GM19452 (cell line): Measurements from ENCODE around the gene MFF.

ENCODE experiments used
- ATAC-seq: cut with Tn5 transposase; IDR thresholded peaks from one replicate; pipeline ENCODE4 v1.9.1; 2021; ENCODE audit not compliant: unreplicated experiment

Gene MFF, protein sequence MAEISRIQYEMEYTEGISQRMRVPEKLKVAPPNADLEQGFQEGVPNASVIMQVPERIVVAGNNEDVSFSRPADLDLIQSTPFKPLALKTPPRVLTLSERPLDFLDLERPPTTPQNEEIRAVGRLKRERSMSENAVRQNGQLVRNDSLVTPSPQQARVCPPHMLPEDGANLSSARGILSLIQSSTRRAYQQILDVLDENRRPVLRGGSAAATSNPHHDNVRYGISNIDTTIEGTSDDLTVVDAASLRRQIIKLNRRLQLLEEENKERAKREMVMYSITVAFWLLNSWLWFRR

DNA sequence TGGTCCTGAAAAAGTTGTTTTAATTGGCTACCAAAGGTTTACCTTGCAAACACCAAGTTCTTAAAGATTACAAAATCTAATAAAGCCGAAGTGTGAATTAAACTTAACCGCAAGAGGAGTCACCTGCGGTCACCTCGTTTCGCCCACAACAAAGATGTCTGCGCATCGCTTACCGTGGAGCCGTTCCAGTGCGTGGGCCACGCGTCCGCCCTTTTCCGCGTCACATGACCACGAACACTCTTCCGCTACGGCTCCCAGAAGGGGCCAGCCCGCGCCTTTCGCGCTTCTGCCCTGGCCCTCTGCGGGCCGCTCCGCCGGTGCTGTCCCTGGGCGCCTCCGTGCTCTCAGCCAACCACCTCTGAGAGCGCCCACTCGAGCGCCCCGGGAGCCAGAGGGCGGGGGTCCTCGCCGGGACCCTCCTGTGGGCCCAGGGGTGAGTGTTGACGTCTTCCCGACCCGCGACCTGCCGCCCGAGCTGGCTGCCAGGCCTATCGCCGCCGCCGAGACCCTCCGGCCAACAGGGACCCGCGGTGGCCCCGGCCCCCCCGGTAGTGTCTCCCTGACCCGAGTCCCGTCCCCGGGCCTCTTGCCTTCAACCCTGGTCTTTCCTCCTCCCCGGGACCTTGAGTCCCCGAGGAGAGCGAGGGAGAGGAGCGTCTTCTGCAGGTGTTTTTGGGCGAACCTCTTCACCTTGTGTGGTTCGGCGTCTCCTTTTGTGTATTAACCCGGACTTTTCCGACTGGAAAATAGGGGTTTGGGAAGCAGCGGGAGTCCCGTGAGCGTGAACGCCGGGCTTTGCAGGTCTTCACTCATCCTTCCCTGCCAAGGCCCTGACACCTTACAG, at the start of gene MFF:
TSS of gene MFF (plus strand) at position 257 of the 844 bp plus-strand sequence. CDS start 5,415 bp downstream, outside the sequence.
- peak; percentile 99 for ATAC-seq

DNA sequence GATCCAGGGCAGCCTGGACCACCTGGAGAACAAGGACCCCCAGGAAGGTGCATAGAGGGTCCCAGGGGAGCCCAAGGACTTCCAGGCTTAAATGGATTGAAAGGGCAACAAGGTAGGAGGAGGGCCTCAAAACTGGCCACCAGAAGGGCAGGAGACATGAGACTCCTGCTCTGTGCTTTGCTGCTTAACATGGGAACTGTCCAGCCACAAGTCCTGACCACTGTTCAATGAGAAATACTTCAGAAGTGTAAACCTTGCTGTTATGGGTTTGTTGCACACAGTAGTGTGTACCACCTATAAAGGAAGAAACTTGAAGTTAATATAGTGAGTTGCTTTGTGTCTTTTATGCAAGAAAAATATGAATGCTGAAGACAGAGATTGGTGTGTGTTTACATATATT, 44.2 kb upstream of the MFF start:
- no peak for ATAC-seq

DNA sequence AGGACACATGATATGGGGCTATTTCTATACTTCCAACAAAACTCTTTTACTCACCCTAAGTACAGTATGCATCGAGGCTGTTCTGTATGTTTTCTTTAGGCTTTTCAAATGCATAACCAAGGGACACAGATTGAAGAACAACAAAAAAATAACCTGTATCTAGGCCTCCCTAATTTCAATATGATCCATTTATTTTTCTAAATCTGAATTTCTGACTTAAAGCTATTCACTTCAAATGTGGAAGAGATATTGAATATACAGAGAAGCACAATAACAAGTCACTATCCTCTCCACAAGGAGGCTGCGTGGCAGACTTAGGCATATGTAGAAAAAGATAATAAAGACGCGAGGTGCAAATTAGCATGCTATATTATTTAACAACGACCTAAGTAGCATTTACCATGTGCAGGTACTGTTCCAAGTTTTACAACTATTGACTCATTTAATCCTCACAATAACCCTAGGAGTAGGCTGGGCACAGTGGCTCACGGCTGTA, 39.3 kb upstream of the MFF start:
- ATAC-seq = no peak

DNA sequence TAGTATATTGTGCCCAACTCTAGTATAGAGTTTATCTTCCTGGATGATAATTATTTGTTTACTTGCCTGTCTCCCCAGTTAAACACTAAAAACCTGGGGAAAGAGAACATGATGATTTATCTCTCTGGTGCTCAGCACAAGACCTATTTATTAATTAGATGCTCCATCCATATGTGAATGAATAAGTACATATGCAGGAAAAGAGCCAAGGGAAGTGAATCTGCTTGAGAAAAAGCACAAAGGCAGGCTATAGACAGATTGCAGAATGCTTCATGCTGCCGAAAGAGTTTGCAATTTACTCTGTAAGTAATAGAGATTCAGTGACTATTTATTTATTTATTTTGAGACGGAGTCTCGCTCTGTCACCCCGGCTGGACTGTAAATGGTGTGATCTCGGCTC, 37.3 kb upstream of the MFF start:
- no peak for ATAC-seq

DNA sequence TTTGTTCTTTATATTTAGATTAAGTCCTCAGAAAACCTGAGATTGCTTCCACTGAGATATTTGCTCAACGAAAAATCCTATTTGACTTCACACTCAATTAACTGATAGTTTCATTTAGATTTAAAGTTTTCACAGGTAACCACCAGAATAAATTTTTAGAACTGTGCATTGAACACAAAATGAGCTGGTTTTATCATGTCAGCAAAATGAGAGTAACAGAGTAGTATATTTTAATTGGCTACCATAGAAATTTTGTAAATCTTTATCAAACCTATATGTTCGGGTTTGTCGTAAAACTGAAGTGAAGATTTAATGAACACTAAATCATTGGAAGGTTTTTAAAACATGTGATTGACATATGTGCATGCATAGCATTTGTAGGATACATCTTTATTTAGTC, 32.7 kb upstream of the MFF start:
- no peak for ATAC-seq

DNA sequence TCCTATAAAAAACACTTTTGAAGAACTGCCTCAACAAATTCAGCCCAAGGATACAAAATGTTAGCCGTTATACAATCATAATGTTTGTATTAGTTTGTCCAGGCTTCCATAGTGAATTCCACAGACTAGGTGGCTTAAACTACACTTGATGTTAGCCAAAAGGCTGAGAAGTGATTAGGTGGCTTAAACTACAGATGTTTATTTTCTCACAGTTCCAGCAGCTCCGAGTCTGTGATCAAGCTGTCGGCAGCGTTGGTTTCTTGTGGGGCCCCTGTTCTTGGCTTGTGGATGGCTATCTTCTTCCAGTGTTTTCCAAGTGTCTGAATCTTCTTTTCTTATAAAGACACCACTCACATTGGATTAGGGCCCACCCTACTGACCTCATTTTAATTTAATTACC, 31.5 kb upstream of the MFF start:
- no peak for ATAC-seq

DNA sequence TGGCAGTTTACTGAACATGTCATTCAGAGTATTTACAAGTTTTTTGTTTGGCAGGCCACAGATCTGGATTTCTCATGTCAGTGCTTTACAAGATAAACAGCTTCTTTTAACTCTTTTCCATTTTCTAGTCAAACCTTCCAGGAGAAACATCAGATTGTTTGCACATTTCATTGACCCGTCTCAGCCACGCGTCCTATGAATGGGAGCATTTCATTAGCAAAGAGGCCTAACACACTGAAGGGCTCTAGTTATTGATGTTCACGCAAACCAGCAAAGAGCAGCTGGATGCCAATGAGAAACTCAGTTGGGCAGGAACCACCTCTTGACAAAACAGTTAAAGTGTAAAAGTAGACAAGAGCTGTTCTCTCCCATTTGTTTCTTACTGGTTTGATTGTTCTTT, 29.2 kb upstream of the MFF start:
- ATAC-seq = no peak

DNA sequence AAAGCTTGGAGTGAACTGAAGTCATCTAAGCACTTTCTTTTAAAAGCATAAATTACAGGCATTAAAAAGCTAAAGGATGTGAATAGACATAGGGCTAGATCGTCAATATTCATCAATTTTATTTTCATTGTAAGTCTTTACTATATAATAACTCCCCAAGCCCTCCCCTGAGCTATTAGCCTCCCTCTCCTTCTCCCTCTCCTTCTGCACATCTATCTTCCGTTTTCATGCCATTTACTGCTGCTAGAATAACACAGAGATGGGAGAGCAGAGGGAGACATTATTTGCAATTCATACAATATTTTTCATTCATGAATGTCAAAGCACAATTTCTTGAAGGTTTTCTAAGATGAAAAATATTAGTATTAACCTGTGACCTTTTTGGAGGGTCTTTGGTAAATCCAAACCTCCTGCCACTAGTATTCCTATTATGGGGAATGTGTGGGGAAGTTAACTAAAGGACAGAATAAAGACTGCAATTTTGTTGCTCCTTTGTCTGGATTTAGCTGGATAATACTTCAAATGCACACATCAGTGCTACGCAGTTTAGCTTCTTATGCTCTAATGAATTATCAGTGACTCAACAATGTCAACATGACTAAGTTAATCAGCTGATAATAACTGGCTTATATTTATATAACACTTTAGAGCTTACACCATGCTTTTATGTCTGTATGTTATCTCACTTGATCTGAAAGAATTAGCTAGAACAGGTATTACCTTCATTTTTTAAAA, 28.2 kb upstream of the MFF start:
- no peak for ATAC-seq

DNA sequence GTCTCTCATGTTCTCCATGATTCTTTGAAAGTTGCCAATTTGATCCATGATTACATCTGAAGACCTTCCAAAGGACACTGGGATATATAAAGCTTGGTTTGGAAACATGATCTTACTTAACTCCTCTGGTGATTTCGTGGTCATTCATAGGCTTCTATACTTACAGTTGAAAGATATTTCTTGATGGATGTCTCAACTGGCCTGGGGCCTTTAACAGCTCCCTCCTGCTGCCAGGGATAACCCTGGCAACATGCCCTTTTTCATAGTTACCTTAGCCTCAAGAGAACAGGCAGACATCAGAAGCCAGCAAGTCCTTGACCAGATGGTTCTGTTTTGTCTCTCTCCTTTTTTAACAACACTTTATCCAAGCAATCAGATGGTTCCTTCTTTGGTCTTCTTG, 23.5 kb upstream of the MFF start:
- no peak for ATAC-seq

DNA sequence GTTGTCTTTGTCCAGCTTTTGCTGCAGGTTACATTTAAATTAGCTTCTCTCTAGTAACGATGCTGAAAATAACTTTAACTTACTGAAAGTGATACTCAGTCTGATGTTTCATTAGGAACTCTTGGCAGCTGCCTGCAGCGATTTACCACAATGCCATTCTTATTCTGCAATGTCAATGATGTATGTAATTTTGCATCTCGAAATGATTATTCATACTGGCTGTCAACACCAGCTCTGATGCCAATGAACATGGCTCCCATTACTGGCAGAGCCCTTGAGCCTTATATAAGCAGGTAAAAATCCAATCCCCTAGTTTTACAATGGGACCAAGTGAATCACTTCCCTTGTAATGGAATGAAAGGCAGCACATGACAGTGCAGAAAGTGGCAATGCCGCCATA, 16.3 kb upstream of the MFF start:
- peak; percentile 60 for ATAC-seq

DNA sequence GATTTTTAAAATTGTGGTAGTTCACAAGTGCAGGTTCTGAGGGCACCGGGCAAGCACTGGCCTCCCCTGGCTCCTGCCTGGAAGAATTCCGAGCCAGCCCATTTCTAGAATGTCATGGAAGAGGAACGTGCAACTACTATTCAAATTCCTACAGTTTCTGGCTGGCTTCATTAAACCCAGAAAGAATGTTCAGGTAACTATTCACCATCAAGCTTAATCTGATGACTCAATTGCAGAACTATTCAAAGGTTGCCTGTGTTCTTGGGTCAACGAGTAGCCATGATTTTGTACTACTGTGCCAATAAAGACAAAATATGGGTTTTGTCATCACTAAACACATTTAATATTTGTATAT, 14.3 kb upstream of the MFF start:
- ATAC-seq = no peak

DNA sequence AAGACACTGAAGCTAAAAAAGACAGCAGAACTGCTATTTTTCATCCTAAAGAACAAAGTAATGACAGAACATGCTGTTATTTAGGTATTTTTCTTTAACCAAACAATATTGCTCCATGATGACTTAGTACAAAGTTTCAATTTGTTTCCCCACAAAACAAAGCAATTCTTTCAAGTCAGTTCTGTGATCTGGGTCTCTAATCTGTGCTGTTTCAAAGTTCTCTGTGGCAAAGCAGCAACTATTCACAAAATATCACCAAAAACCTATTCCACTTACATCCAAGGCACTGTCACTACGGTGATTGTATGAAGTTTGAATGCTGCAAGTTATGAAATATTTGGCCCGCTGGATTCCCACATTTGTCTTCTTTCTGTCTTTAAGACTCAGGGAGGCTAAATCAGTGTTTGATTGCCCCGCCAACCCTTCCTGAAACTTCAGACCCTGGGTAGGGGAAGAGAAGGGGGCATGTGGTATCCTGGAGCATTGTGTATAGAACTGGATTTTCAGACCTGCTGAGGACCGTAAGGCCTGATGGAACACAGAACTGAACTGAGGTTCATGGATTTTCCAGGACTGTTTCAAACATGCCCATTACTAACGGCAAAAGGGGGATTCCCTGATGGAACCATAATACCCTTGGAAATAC, 13.1 kb upstream of the MFF start:
- ATAC-seq = no peak

DNA sequence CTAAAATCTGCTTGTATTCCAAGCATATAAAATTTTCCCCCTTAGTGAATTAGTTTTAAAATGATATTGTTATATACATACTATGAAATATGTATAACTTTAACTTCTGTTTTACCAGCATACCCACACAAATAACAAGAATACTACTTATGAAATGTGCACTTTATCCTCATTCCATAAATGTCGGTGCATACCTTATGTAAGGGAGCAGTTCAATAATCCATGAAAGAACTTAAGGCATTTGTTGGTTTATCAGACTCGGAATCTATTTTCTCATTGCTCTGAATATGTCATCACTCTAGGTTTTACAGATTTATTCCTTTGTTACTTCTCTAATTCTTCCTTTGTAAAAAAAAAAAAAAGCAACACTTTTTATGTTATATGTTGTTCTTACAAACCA, 12.5 kb upstream of the MFF start:
- ATAC-seq = no peak

DNA sequence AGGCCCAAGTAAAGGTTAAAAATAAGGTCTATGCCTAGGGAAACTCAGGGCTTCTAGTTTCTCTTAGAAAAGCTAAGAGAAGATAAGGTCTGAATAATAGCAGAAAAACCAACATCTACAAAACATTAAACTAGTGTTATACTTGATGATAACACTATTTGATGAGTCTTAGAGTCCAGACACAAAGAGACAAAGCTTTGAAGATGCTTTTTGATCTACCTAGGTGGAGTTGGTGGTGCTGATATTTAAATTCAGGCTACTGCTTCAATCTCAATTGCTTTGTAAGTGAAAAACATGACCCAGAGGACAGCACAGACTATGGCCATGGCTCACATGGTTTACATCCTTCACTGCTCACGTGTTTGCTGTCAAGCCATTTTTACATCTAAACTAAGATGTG, 11.7 kb upstream of the MFF start:
- no peak for ATAC-seq

DNA sequence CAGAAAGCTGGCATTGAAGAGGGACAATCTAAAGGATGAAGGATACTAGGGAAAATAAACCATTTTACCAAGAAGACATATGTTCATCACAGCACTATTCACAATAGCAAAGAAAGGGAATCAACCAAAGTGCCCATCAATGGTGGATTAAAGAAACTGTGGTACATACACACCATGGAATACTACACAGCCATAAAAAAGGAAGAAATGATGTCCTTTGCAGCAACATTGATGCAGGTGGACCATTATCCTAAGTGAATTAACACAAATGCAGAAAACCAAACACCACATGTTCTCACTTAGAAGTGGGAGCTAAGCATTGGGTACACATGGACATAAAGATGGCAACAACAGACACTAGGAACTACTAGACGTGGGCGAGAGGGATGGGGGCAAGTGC, 7.2 kb upstream of the MFF start:
- no peak for ATAC-seq

DNA sequence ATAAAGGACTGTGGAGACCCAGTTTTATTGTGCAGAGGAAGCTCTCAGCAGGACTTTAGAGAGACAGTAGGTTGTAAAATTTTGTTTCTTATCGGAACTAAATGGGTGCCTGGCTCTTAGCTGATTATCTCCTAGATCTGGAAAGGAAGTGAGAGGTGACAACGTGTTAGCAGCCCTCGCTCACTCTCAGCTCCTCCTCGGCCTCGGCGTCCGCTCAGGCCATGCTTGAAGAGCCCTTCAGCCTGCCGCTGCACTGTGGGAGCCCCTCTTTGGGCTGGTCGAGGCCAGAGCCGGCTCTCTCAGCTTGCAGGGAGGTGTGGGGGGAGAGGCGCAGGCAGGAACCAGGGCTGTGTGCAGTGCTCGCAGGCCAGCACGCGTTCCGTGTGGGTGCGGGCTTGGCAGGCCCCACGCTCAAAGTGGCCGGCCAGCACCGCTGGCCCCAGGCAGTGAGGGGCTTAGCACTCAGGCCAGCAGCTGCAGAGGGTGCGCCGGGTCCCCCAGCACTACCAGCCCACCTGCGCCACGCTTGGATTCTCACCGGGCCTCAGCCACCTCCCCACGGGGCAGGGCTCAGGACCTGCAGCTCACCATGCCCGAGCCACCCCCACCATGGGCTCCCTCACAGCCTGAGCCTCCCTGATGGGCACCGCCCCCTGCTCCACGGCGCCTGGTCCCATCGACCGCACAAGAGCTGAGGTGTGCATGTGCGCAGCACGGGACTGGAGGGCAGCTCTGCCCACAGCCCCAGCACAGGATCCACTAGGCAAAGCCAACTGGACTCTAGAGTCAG, 4.6 kb upstream of the MFF start:
- ATAC-seq = no peak

DNA sequence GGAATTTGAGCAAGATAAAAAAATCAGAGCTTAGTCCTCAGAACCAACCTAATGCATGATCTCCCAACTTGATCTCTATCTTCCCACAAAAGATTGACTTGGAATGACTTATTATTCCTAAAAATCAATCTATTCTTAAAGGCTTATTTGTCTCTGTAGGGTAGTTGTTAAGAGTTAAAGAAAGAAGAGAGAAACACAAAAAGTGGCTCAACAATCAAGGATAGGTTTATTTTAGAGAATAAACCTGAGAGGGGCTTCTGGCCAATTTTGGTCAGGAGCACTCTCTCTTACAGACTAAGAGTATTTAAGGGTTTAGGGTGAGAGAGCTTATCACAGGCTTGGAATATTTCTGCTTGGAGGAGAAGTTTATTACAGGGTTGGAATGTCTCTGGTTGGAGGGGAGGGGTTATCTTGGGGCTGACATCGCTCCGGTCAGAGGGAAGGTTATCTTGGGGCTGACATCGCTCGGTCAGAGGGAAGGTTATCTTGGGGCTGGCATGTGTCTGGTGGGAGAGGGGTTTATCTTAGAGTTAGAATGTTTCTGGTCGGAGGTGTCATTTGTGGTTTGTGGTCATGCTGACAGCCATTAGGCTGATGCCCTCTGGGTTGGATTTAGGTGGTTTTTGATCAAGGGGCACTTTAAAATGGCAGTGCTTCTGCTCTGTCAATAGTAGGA, 2.4 kb upstream of the MFF start:
- no peak for ATAC-seq

DNA sequence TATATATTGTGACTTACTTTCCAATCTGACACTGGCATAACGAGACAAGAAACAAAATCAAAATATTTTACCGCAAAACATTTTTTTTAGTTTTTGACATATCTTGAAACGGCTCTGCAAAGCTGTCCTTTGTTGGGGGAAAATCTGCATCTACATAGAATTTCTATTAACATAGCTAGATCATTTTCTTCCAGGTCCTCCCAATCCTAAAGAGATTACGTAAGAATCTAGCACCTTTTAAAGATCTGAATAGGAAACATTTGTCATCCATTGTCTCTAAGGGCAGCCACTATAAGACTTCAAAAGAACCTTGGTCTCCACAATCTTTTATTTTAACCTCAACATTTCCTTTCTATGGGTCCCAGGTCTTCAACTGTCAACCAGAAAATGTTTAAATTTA, 1.2 kb upstream of the MFF start:
- no peak for ATAC-seq

DNA sequence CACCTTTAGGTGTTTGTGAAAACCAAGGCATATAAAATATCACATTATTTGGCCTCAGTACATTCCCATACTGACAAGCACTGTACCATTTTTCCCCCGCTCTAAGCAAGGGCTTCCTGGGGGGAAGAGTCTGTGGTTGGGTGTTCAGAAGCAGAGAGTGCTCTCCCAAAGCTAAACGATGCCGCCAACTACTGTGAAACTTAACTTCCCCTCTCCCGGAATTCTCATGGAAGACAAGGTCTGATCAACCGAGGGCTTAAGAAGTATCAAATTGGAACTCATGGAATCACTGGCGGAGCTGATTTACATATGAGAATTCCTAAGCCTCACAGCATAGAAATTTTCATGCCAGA, 433 bp upstream of the MFF start:
- no peak for ATAC-seq

DNA sequence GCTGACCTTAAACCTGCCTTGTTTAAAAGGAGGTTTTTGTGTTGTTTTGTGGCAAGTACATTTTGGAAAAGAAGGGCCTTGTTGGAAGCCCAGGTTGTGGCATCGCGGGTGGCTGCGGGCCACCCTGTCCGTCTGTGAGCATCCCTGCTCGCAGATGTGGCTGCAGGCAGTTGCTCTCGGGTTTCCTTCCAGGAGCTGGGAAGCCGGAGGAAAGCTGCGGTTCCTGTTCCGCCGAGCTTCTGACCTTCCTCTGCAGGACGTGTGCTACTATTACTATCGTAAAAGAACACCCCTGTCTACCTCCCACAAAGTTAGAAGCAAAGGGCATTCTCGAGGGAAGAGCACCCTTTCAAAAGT, 766 bp downstream of the MFF start:
- no peak for ATAC-seq
